GM23338 (cell line): ENCODE data around the gene ZNF660.

Source experiments
- CREB1 ChIP-seq: fragments of 250-450 bp; sonication (Bioruptor Pico); IDR thresholded peaks from 2 replicates; pipeline ENCODE4 v1.5.0; 2020; ENCODE audit warnings: low read depth, mild to moderate bottlenecking, moderate library complexity
- EZH2 ChIP-seq: fragments of 200-600 bp; sonication (generic); IDR thresholded peaks from one replicate; pipeline ENCODE4 v1.8.0; 2017; ENCODE audit warnings: antibody characterized with exemption, mild to moderate bottlenecking, low read depth; ENCODE audit not compliant: unreplicated experiment
- EZH2phosphoT487 ChIP-seq: fragments of 200-600 bp; sonication (generic); IDR thresholded peaks from one replicate; pipeline ENCODE4 v1.8.1; 2018; ENCODE audit warnings: antibody characterized with exemption; ENCODE audit not compliant: unreplicated experiment
- JUNB ChIP-seq: IDR thresholded peaks from one replicate; pipeline ENCODE4 v1.6.1; 2016; ENCODE audit warnings: antibody characterized with exemption; ENCODE audit not compliant: unreplicated experiment
- NANOG ChIP-seq: IDR thresholded peaks from 2 replicates; pipeline ENCODE4 v1.6.1; 2016; ENCODE audit warnings: antibody characterized with exemption, borderline replicate concordance
- POLR2AphosphoS5 ChIP-seq: IDR thresholded peaks from 2 replicates; pipeline ENCODE4 v1.6.1; 2016; ENCODE audit warnings: antibody characterized with exemption, low read depth
- ZNF114 ChIP-seq: fragments of 250-450 bp; sonication (Bioruptor Pico); IDR thresholded peaks from 2 replicates; pipeline ENCODE4 v1.5.0; 2020; ENCODE audit warnings: mild to moderate bottlenecking, moderate library complexity
- ZNF331 ChIP-seq: fragments of 250-450 bp; sonication (Bioruptor Pico); IDR thresholded peaks from 2 replicates; pipeline ENCODE4 v1.5.0; 2020; ENCODE audit warnings: low read depth, mild to moderate bottlenecking, moderate library complexity
- TF ChIP-seq, protein P1 (sequence below), 2 experiments: fragments of 200-600 bp in 1 of 2; sonication (generic) in 1 of 2; conservative IDR thresholded peaks; 2 replicates each; pipeline versions ENCODE4 v1.5.1 to v1.6.1; 2016 to 2017; ENCODE audit warnings: antibody characterized with exemption in 2 of 2, low read depth in 2 of 2, mild to moderate bottlenecking in 2 of 2, moderate library complexity in 1 of 2
- TF ChIP-seq, protein P2 (sequence below): IDR thresholded peaks from 2 replicates; pipeline ENCODE4 v1.6.1; 2016; ENCODE audit warnings: antibody characterized with exemption
- TF ChIP-seq, protein P3 (sequence below): IDR thresholded peaks from one replicate; pipeline ENCODE4 v1.6.1; 2018; ENCODE audit warnings: antibody characterized with exemption; ENCODE audit not compliant: unreplicated experiment

DNA sequence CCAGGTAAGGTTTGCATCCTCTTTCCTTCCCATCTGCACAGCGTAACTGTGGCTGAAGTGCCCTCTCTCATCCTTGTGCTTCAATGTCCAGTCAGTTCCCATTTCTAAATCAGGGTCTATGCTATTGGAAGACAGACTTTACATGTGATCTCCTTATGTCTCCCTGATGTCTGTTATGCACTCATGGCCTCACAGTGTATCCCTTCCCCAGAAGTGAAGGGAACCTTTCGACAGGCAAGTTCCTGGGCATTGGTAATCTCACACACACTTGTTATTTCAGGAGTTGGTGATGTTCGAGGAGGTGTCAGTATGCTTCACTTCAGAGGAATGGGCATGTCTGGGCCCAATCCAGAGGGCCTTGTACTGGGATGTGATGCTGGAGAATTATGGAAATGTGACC lies 47.4 kb downstream of the ZNF660 start:
- no peak for TF ChIP-seq POLR2AphosphoS5
- TF ChIP-seq, protein P1, sequence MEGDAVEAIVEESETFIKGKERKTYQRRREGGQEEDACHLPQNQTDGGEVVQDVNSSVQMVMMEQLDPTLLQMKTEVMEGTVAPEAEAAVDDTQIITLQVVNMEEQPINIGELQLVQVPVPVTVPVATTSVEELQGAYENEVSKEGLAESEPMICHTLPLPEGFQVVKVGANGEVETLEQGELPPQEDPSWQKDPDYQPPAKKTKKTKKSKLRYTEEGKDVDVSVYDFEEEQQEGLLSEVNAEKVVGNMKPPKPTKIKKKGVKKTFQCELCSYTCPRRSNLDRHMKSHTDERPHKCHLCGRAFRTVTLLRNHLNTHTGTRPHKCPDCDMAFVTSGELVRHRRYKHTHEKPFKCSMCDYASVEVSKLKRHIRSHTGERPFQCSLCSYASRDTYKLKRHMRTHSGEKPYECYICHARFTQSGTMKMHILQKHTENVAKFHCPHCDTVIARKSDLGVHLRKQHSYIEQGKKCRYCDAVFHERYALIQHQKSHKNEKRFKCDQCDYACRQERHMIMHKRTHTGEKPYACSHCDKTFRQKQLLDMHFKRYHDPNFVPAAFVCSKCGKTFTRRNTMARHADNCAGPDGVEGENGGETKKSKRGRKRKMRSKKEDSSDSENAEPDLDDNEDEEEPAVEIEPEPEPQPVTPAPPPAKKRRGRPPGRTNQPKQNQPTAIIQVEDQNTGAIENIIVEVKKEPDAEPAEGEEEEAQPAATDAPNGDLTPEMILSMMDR (conservative IDR thresholded peaks at IDR 0.05; ENCODE audit: low read depth in 2 of 2): no peak
- TF ChIP-seq EZH2: no peak
- TF ChIP-seq CREB1 (CRISPR knock-in tag): no peak
- no peak for TF ChIP-seq EZH2phosphoT487
- TF ChIP-seq NANOG: no peak
- TF ChIP-seq, protein P2, sequence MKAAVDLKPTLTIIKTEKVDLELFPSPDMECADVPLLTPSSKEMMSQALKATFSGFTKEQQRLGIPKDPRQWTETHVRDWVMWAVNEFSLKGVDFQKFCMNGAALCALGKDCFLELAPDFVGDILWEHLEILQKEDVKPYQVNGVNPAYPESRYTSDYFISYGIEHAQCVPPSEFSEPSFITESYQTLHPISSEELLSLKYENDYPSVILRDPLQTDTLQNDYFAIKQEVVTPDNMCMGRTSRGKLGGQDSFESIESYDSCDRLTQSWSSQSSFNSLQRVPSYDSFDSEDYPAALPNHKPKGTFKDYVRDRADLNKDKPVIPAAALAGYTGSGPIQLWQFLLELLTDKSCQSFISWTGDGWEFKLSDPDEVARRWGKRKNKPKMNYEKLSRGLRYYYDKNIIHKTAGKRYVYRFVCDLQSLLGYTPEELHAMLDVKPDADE: no peak
- TF ChIP-seq ZNF114 (CRISPR knock-in tag): no peak
- TF ChIP-seq JUNB: no peak
- TF ChIP-seq, protein P3, sequence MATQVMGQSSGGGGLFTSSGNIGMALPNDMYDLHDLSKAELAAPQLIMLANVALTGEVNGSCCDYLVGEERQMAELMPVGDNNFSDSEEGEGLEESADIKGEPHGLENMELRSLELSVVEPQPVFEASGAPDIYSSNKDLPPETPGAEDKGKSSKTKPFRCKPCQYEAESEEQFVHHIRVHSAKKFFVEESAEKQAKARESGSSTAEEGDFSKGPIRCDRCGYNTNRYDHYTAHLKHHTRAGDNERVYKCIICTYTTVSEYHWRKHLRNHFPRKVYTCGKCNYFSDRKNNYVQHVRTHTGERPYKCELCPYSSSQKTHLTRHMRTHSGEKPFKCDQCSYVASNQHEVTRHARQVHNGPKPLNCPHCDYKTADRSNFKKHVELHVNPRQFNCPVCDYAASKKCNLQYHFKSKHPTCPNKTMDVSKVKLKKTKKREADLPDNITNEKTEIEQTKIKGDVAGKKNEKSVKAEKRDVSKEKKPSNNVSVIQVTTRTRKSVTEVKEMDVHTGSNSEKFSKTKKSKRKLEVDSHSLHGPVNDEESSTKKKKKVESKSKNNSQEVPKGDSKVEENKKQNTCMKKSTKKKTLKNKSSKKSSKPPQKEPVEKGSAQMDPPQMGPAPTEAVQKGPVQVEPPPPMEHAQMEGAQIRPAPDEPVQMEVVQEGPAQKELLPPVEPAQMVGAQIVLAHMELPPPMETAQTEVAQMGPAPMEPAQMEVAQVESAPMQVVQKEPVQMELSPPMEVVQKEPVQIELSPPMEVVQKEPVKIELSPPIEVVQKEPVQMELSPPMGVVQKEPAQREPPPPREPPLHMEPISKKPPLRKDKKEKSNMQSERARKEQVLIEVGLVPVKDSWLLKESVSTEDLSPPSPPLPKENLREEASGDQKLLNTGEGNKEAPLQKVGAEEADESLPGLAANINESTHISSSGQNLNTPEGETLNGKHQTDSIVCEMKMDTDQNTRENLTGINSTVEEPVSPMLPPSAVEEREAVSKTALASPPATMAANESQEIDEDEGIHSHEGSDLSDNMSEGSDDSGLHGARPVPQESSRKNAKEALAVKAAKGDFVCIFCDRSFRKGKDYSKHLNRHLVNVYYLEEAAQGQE: no peak
- no peak for TF ChIP-seq ZNF331 (CRISPR knock-in tag)
